Endothelial cell (in vitro differentiated cells): ENCODE measurements around the gene PLAAT2. TPM values are rescaled to one million over a fixed set of nuclear protein-coding genes. Genes with fewer than 3 reads are reported as not detected.
"Not testable (repeated sequence)": the region's sequence is repeated elsewhere in the genome, so short reads cannot be mapped to it uniquely, and the experiment has no call there.

Source experiments
- DNase-seq: peaks from one replicate; pipeline ENCODE4 v3.0.0; 2021; ENCODE audit warnings: low spot score
- H3K27ac Mint-ChIP-seq: one replicate; pipeline ENCODE4 v1.8.0; 2021; ENCODE audit warnings: mixed read lengths, inconsistent platforms; ENCODE audit not compliant: unreplicated experiment
- H3K27me3 Mint-ChIP-seq: one replicate; pipeline ENCODE4 v1.8.0; 2021; ENCODE audit warnings: mild to moderate bottlenecking, moderate library complexity, mixed read lengths, inconsistent platforms; ENCODE audit not compliant: unreplicated experiment
- H3K36me3 Mint-ChIP-seq: one replicate; pipeline ENCODE4 v1.8.0; 2021; ENCODE audit warnings: mild to moderate bottlenecking, low read depth, mixed read lengths, inconsistent platforms; ENCODE audit not compliant: unreplicated experiment
- H3K4me1 Mint-ChIP-seq: one replicate; pipeline ENCODE4 v1.8.0; 2021; ENCODE audit warnings: mild to moderate bottlenecking, mixed read lengths, inconsistent platforms; ENCODE audit not compliant: unreplicated experiment
- H3K4me3 Mint-ChIP-seq: one replicate; pipeline ENCODE4 v1.8.0; 2021; ENCODE audit warnings: mild to moderate bottlenecking, mixed read lengths, inconsistent platforms; ENCODE audit not compliant: unreplicated experiment
- H3K9me3 Mint-ChIP-seq: one replicate; pipeline ENCODE4 v1.8.0; 2021; ENCODE audit warnings: mixed read lengths, inconsistent platforms; ENCODE audit not compliant: unreplicated experiment
- total RNA-seq: library from RNA; stranded (reverse); fragmentation: NEBNext Ultra II Directional; extraction: Animal tissue kit (Norgen Biotek cat#: 25700); gene quantifications from one replicate; pipeline ENCODE4 v1.2.1, GENCODE V29; 2021; ENCODE audit not compliant: unreplicated experiment
- TF ChIP-seq, protein P1 (sequence below): fragments of 200-600 bp; sonication (generic); IDR thresholded peaks from one replicate; pipeline ENCODE4 v1.5.0; 2021; ENCODE audit warnings: antibody characterized with exemption; ENCODE audit not compliant: unreplicated experiment

PLAAT2 gene
- total RNA-seq, 1 donor from 2014 or later: not detected

GRCh38 chr11:63548178-63548577 is 15.0 kb downstream of the PLAAT2 start:
- Mint-ChIP-seq H3K27me3 (no peaks in the 10 kb centered on the region), H3K36me3 (peaks cover 8% of the 10 kb centered on the region), H3K4me3 (no peak overlapping the region), H3K27ac (no peak overlapping the region), H3K4me1 (no peaks in the 10 kb centered on the region), H3K9me3 (no peaks in the 10 kb centered on the region)
- no peak for DNase-seq
- TF ChIP-seq, protein P1, sequence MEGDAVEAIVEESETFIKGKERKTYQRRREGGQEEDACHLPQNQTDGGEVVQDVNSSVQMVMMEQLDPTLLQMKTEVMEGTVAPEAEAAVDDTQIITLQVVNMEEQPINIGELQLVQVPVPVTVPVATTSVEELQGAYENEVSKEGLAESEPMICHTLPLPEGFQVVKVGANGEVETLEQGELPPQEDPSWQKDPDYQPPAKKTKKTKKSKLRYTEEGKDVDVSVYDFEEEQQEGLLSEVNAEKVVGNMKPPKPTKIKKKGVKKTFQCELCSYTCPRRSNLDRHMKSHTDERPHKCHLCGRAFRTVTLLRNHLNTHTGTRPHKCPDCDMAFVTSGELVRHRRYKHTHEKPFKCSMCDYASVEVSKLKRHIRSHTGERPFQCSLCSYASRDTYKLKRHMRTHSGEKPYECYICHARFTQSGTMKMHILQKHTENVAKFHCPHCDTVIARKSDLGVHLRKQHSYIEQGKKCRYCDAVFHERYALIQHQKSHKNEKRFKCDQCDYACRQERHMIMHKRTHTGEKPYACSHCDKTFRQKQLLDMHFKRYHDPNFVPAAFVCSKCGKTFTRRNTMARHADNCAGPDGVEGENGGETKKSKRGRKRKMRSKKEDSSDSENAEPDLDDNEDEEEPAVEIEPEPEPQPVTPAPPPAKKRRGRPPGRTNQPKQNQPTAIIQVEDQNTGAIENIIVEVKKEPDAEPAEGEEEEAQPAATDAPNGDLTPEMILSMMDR: no peak

GRCh38 chr11:63547061-63547460 is 16.1 kb downstream of the PLAAT2 start:
- no peaks in the 10 kb centered on the region for H3K27me3 Mint-ChIP-seq
- H3K9me3 Mint-ChIP-seq: no peaks in the 10 kb centered on the region
- H3K36me3 Mint-ChIP-seq: peaks cover 8% of the 10 kb centered on the region
- TF ChIP-seq, protein P1: no peak
- no peak overlapping the region for H3K27ac Mint-ChIP-seq
- H3K4me3 Mint-ChIP-seq: no peak overlapping the region
- DNase-seq: no peak
- H3K4me1 Mint-ChIP-seq: no peaks in the 10 kb centered on the region

- Mint-ChIP-seq H3K36me3 (no peaks in the 10 kb centered on the region), H3K27me3 (no peaks in the 10 kb centered on the region), H3K4me3 (no peak overlapping the region), H3K27ac (no peak overlapping the region), H3K9me3 (no peaks in the 10 kb centered on the region), H3K4me1 (no peaks in the 10 kb centered on the region)
- DNase-seq: no peak
- TF ChIP-seq, protein P1: no peak
Observed at GRCh38 chr11:63543711-63544110, 19.5 kb downstream of the PLAAT2 start.

GRCh38 chr11:63542506-63542905 is 20.7 kb downstream of the PLAAT2 start:
- H3K4me3 Mint-ChIP-seq, H3K9me3 Mint-ChIP-seq, H3K36me3 Mint-ChIP-seq, H3K27ac Mint-ChIP-seq, H3K27me3 Mint-ChIP-seq, DNase-seq, H3K4me1 Mint-ChIP-seq: not testable (repeated sequence)

- Mint-ChIP-seq H3K4me3 (no peak overlapping the region), H3K4me1 (peaks cover 3% of the 10 kb centered on the region), H3K27ac (no peak overlapping the region), H3K27me3 (peaks cover 3% of the 10 kb centered on the region), H3K36me3 (no peaks in the 10 kb centered on the region), H3K9me3 (no peaks in the 10 kb centered on the region)
- DNase-seq: no peak
- TF ChIP-seq, protein P1: no peak
Observed at GRCh38 chr11:63537293-63538101, 25.7 kb downstream of the PLAAT2 start.
